Stimulated activated CD4-positive, alpha-beta T cell treated with anti-CD3 and anti-CD28 coated beads, Interleukin-15, amount 100 ng/mL, for 48 hours (primary cell): ENCODE measurements around the gene TSR1.

Experiments
- DNase-seq, 2 donors: peaks; one replicate each; pipeline ENCODE4 v3.0.0-alpha.2; 2020; ENCODE audit warnings: low read depth in 2 of 2

The TSR1 gene

GRCh38 chr17:2369039-2369438 lies 32.8 kb upstream of the TSR1 start:
- DNase-seq, result no peak

GRCh38 chr17:2368359-2368758 lies 32.1 kb upstream of the TSR1 start:
- no peak for DNase-seq

GRCh38 chr17:2366747-2367494 lies 30.7 kb upstream of the TSR1 start:
- DNase-seq, result no peak

GRCh38 chr17:2365132-2365531 lies 28.9 kb upstream of the TSR1 start:
- DNase-seq, result no peak

GRCh38 chr17:2364763-2365116 lies 28.5 kb upstream of the TSR1 start:
- no peak for DNase-seq

GRCh38 chr17:2363851-2364762 lies 27.9 kb upstream of the TSR1 start:
- DNase-seq, result no peak

- no peak for DNase-seq
These were observed 27.1 kb upstream of the TSR1 start for GRCh38 chr17:2363318-2363717.

GRCh38 chr17:2362881-2363280 lies 26.6 kb upstream of the TSR1 start:
- no peak for DNase-seq

GRCh38 chr17:2362416-2362815 lies 26.2 kb upstream of the TSR1 start:
- no peak for DNase-seq

GRCh38 chr17:2362016-2362415 lies 25.8 kb upstream of the TSR1 start:
- DNase-seq, result no peak

GRCh38 chr17:2361010-2361760 lies 24.9 kb upstream of the TSR1 start:
- DNase-seq, result no peak

GRCh38 chr17:2357931-2358434 lies 21.7 kb upstream of the TSR1 start:
- no peak for DNase-seq

- DNase-seq, result no peak
These were observed 21.0 kb upstream of the TSR1 start for GRCh38 chr17:2357237-2357636.

- DNase-seq, result no peak
These were observed 18.1 kb upstream of the TSR1 start for GRCh38 chr17:2354311-2354710.

GRCh38 chr17:2351269-2351668 lies 15.0 kb upstream of the TSR1 start:
- DNase-seq, result no peak

- DNase-seq, result no peak
These were observed 11.8 kb upstream of the TSR1 start for GRCh38 chr17:2347805-2348685.

GRCh38 chr17:2346475-2346874 lies 10.2 kb upstream of the TSR1 start:
- no peak for DNase-seq

GRCh38 chr17:2344528-2344927 lies 8.3 kb upstream of the TSR1 start:
- no peak for DNase-seq

- DNase-seq, result peak in 1 of 2 donors; percentile 49
These were observed 7.2 kb upstream of the TSR1 start for GRCh38 chr17:2343421-2343820.

- DNase-seq, result no peak
These were observed 2.0 kb upstream of the TSR1 start for GRCh38 chr17:2338315-2338657.
